HG02623 (cell line): Measurements from ENCODE around the gene LMF1.

Experiments used
- ATAC-seq: cut with Tn5 transposase; IDR thresholded peaks from one replicate; pipeline ENCODE4 v1.9.1; 2021; ENCODE audit warnings: moderate library complexity; ENCODE audit not compliant: unreplicated experiment

Gene LMF1

GRCh38 chr16:916035-916799 is 54.6 kb downstream of the LMF1 start:
- no peak for ATAC-seq

DNA sequence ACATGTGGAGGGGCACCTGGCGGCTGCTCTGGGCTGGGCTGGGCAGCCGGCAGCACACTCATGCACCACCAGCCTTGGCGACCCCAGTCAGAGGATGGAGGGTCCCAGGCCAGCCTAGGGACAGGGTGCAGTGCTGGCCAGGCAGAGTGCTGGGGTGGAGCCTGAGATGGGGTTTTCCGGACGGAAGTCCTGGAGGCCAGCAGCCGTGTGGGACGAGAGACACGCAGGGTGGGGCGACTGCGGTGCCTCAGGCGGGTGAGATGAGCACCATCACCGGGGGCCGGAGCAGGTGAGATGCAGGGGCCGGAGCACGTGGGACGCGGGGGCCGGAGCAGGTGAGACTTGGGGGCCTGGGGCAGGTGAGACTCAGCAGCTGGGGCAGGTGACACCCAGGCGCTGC is 55.2 kb downstream of the LMF1 start:
- no peak for ATAC-seq

GRCh38 chr16:914440-914839 is 56.3 kb downstream of the LMF1 start:
- no peak for ATAC-seq

- no peak for ATAC-seq
These were observed 56.9 kb downstream of the LMF1 start for GRCh38 chr16:913817-914439.

DNA sequence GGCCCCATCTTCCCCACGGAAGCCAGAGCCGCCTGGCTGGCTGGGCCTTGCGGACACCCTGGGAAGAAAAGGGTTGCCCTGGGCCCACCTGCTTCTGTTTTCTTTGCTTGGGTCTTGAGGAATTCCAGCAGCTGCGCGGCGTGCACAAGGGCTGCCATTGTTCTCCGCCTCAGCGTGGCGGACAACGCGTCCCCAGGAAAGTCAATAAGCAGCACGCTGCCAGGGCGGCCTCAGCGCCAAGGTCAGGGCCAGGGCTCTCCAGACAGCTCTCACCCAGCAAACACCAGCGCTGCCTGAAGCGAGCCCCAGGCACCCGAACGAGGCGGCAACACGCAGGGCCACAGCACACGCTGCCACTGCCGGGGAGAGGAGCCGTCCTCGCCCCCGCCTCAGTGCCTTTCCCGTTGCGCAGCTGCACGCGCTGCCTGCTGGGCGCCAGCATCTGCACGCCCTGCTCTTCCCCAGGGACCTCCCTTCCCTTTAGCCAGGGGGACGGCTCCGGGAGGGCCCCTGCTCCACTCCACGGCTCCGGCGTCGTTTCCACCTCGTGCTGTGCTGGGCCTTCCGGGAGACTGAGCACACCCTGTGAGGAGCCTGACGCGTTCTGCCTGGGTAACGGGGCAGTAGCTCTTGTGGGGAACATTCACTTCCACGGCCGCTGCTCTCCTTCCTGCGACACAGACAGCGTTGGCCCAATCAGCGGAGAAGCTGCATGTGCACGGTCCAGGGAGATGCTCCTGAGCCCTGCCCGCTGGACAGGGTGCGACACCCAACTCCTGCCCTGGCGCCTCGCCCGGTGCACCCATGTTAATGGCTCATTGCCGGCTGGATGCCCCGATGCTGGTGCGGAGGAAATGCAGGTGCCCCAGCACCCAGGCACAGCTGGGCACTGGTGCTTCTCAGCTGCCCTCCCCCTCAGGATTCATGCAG is 57.8 kb downstream of the LMF1 start:
- ATAC-seq: no peak

DNA sequence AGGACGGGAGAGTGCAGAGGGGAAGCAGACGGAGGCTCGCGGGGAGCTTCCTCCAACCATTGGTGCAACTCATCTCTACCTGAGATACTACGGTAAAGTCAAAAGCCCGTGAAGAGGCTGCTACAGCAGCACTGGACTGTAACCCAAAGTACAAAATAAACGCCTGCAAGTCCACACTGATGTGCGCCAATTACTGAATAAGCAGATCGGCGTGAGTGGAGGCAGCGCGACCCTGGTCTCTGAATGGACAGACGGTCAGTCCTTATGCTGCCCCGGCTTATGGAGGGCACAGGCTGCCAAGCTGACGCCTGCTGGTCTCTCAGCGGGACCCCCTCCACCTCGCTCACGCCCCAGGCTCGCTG is 58.5 kb downstream of the LMF1 start:
- no peak for ATAC-seq

DNA sequence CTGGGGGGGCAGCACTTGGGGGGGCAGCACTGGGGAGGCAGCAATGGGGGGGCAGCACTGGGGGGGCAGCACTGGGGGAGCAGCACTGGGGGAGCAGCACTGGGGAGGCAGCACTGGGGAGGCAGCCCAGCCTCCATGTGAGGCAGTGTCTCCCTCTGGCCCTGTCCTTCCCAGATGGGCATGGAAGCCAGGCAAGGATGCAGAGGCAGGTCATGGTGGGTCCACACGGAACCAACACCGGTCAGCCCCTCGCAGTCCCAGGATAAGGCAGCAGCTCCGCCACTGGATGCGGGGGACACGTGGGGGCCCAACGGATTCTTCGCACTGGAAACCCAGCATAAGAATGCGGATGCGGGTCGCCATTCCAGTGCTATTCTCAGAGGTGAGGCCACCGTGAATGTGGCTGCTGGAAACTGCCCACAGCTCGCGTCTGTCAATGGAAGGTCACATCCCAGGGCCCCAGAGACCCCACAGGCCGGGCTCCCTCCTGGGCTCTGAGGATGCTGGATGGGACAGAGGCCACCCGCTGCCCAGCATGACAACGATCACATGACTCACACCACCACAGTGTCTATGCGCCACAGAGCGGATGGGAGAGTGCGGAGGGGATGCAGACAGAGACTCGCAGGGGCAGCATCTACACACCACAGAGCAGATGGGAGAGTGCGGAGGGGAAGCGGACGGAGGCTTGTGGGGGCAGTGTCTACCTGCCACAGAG is 59.0 kb downstream of the LMF1 start:
- no peak for ATAC-seq

DNA sequence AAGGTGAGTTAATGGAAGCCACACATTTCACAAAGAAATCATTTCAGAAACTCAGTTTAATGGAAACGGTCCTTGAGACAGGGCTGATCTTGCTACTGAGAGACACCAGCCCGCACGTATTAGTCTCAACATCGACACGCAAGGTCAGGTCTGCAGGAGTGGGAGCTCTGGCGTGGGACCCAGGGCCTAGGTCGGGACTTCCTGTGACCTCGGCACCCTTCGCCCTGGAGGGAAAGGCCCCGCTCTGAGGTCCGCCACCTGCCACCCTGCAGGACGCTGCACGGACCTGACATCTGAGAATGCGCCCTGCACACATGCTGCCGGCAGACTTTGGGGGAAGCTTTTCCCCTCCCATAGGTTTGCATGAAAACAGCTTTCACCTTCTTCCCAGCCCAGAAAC is 59.7 kb downstream of the LMF1 start:
- ATAC-seq: no peak

DNA sequence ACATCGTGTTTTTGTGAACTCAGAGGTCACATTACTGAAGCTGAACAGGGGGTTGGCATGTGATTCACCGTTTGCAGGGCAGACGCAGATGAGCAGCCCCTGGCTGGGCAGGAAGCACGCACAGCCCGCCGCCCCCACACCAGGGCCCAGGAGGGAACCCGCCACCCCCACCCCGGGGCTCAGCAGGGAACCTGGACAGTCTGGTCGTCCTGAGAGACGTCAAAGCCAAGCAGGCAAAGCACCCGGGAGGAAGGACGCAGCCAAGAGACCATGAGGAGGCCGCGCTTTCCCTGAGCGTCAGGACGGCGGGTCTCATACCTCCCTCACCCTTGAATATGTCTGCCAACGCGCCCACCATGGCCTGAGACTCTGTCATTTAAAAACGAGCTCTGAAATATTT is 60.6 kb downstream of the LMF1 start:
- ATAC-seq: no peak

DNA sequence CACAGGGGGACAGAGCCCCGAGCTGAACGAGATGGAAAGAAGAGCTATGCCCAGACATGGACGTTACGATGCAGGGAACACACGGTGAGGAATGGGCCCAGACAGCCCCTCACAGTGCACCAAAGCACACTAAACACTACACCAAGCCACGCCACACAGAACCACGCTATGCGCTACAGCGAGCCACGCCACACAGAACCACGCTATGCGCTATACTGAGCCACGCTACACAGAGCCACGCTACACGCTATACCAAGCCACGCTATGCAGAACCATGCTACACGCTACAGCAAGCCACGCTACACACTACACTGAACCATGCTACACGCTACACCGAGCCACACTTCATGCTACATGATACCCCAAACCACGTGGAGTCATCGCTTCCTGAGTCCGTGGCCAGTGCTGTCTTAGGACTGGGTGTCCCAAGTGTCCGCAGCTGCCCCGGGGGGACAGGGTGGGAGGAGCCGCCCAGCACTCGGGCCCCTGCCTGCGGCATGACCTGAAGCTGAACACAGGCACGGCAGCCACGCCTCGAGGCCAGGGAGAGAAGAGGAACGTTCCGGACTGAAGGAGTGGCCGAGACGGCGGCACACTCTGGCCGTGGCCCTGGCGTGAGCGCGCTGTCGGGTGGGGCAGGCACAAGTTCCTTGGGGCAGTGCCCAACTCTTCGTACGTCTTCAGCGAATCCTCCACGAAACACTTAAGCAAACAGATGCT is 61.3 kb downstream of the LMF1 start:
- no peak for ATAC-seq

- no peak for ATAC-seq
These were observed 62.1 kb downstream of the LMF1 start for GRCh38 chr16:908526-909155.

DNA sequence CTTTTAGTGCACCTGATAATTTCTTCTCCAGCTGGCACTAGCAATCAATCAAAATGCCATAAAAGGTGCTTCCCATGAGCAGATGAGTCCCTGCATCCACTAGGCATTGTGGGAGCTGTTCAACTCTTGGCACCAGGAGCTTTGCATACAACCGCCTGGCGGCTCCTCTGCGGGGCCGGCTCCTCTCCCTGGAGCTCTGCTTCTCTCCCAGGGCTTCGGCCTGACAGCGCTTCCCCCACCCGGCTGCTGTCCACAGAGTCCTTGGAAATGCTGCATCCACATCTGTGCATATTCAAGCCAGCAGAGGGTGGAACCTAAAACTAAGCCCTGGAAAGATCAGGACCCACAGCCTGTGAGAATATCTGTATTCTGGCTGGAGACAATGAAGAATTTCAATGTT is 62.9 kb downstream of the LMF1 start:
- ATAC-seq: no peak

DNA sequence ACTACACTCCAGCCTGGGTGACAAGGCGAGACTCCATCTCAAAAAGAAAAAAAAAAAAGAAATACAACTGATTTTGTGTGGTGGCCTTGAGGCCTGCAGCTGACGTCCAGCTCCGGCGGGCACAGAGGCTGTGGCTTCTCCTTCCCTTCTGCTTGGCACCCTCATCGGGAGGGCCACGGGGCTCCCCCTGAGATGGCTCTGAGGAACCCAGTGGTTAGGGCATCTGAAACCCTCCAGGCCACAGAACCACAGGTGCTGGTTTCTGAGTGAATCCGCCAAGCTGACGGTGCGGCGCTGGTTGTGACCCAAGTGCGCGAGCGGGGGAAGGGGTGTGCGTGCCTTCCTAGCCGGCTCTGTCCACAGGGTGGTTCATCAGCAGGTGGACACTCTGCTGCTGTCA is 63.4 kb downstream of the LMF1 start:
- no peak for ATAC-seq

DNA sequence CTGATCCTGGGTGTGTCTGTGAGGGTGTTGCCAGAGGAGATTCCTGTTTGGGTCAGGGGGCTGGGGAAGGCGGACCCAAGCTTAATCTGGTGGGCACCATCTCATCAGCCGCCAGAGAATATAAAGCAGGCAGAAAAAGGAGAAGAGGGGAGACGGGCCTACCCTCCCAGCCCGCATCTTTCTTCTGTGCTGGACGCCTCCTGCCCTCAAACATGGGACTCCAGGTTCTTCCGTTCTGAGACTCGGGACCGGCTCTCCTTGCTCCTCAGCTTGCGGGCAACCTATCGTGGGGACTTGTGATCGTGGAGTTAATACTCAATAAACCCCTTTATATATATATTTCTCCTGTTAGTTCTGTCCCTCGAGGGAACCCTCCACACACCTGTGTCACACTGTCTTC is 64.5 kb downstream of the LMF1 start:
- ATAC-seq: no peak

DNA sequence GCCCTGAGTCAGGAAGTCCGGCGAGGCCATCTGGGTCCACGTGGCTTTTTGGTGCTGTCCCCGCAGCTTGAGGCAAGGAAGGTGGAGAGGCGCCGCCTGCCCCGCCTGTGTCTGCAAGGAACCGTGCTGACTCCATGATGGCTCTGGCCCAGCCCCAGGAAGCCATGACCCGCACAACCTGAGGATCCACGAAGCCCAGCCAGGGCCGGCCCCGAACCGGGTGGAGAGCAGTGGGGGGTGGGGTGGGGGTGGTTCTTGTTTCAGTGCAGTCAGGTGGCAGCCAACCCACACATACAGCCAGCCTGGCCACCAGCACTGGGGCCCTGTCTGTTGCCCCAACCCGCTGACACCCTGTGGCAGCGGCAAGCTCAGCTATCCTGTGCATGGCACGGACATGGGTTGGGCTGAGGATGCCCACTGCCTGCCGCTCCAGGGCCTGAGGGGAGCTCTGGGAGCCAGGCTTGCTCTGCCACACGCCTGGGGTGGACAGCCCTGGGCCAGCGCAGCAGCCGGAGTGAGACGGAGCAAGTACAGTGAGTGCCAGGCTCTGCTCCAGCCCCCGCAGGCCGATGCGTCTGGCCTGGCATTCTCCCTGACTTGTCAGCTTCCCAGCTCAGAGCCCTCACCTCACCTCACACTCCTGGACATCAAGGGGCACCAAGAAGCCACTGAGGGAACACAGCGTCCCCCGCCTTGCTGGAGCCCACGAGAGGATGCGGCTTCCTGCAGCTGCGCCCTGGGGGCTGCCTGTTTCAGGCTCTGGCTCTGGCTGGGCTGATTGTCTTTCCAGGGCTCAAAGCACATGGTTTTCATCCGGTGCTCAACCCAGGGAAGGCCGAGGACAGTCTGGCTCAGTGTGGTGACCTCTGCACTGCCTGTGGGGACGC is 68.8 kb downstream of the LMF1 start:
- no peak for ATAC-seq

GRCh38 chr16:901149-901548 is 69.6 kb downstream of the LMF1 start:
- ATAC-seq: no peak

DNA sequence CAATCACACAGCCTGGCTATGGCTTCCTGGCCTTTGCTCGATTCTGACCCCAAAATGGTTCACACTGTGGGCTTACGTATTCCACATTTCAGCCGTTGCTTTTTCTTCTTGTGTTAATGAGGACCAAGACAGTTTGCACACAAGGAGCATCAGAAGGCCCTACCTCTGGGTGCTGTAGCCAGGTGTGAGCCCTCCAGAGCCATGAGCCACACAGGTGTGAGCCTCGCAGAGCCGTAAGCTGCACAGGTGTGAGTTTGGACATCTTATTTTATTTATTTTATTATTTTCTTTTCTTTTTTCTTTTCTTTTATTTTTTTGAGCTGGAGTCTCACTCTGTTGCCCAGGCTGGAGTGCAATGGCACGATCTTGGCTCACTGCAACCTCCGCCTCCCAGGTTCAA is 70.6 kb downstream of the LMF1 start:
- ATAC-seq: no peak

GRCh38 chr16:899683-900060 is 71.1 kb downstream of the LMF1 start:
- no peak for ATAC-seq
